ENCODE measurements around the gene DMRTB1.

DNA sequence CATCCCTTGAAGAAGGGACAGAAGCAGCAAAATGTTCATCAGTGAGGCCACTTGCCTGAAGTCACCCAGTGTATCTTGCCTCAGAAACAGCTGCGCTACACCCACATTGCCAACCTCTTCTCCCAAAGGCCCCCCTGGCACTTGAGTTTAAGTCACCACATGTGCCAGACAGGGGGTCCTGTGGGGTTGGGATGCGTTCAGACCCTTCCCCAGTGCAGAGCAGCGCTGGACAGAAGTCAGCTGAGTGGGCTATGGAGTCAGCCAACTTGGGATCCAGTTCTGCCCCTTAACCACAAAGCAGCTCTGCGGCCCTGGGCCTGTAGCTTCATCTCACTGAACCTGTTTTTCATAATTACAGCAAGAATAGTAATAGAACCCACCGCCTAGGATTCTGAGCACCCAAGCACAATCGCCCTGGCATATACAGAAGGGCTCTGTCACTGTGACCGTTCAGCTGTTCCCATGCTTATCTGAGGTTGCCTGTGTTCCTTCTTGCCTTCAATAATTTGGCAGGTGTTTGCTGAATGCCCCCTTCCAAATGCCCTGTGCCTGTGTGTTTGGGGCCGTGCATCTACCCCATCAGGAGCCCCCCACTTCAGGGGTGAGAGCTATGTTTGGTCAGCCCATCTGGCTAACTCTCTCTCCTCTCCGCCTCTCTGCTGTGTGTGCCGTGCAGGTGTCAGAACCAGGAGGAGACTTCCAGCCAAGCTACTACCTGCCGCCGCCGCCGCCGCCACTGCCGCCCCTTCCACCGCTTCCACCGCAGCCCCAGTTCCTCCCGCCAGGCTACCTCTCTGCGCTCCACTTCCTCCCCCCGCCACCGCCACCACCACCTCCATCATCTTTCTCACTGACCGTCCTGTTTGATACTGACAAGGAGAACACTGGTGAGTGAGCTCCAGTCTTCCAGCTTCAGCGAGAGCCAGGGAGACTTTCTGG lies 5.0 kb downstream of the DMRTB1 start:
- TF ChIP-seq, protein P1, sequence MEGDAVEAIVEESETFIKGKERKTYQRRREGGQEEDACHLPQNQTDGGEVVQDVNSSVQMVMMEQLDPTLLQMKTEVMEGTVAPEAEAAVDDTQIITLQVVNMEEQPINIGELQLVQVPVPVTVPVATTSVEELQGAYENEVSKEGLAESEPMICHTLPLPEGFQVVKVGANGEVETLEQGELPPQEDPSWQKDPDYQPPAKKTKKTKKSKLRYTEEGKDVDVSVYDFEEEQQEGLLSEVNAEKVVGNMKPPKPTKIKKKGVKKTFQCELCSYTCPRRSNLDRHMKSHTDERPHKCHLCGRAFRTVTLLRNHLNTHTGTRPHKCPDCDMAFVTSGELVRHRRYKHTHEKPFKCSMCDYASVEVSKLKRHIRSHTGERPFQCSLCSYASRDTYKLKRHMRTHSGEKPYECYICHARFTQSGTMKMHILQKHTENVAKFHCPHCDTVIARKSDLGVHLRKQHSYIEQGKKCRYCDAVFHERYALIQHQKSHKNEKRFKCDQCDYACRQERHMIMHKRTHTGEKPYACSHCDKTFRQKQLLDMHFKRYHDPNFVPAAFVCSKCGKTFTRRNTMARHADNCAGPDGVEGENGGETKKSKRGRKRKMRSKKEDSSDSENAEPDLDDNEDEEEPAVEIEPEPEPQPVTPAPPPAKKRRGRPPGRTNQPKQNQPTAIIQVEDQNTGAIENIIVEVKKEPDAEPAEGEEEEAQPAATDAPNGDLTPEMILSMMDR (conservative IDR thresholded peaks at IDR 0.05; ENCODE audit: low read depth, low read length) = no peak
- TF ChIP-seq EZH2 (IDR thresholded peaks at IDR 0.05; ENCODE audit: borderline replicate concordance, low read depth, low read length, poor library complexity, severe bottlenecking) = no peak
